HG03045 (cell line): ENCODE results near the gene DIP2C.

Source experiments
- ATAC-seq: cut with Tn5 transposase; IDR thresholded peaks from one replicate; pipeline ENCODE4 v1.9.1; 2021; ENCODE audit warnings: mild to moderate bottlenecking, moderate library complexity; ENCODE audit not compliant: unreplicated experiment

Gene DIP2C

GRCh38 chr10:630581-631073, 58.8 kb downstream of the DIP2C start:
- no peak for ATAC-seq

- ATAC-seq: no peak
Observed at GRCh38 chr10:629186-629998, 60.1 kb downstream of the DIP2C start.

- ATAC-seq: no peak
Observed at GRCh38 chr10:628386-629045, 61.0 kb downstream of the DIP2C start.

- ATAC-seq: no peak
Observed at GRCh38 chr10:627032-627992, 62.2 kb downstream of the DIP2C start.

- ATAC-seq: no peak
Observed at GRCh38 chr10:625751-626711, 63.4 kb downstream of the DIP2C start.

GRCh38 chr10:625333-625696, 64.2 kb downstream of the DIP2C start:
- no peak for ATAC-seq

- ATAC-seq: no peak
Observed at GRCh38 chr10:624605-625332, 64.7 kb downstream of the DIP2C start.

GRCh38 chr10:624312-624604, 65.2 kb downstream of the DIP2C start:
- ATAC-seq: no peak

- ATAC-seq: no peak
Observed at GRCh38 chr10:623477-624311, 65.8 kb downstream of the DIP2C start.

- no peak for ATAC-seq
Observed at GRCh38 chr10:623014-623413, 66.5 kb downstream of the DIP2C start.

- ATAC-seq: no peak
Observed at GRCh38 chr10:621981-622740, 67.3 kb downstream of the DIP2C start.

GRCh38 chr10:621513-621912, 68.0 kb downstream of the DIP2C start:
- no peak for ATAC-seq

- ATAC-seq: no peak
Observed at GRCh38 chr10:620971-621370, 68.5 kb downstream of the DIP2C start.

GRCh38 chr10:620417-620816, 69.1 kb downstream of the DIP2C start:
- ATAC-seq: no peak

GRCh38 chr10:619710-620109, 69.8 kb downstream of the DIP2C start:
- ATAC-seq: no peak

- ATAC-seq: no peak
Observed at GRCh38 chr10:618229-618989, 71.1 kb downstream of the DIP2C start.

- ATAC-seq: no peak
Observed at GRCh38 chr10:617471-617870, 72.0 kb downstream of the DIP2C start.
